Middle frontal gyrus (tissue), 1 donor: ENCODE measurements around the gene SH2B3.

ENCODE experiments used
- DNase-seq: peaks from one replicate; pipeline ENCODE4 v3.0.0-alpha.2; 2015; ENCODE audit warnings: low spot score; ENCODE audit errors: extremely low spot score

Gene SH2B3

GRCh38 chr12:111443086-111443485 is 37.4 kb downstream of the SH2B3 start:
- DNase-seq, result no peak

- no peak for DNase-seq
Measured at GRCh38 chr12:111443586-111443985, 37.9 kb downstream of the SH2B3 start.

GRCh38 chr12:111444314-111444924 is 38.7 kb downstream of the SH2B3 start:
- no peak for DNase-seq

- no peak for DNase-seq
Measured at GRCh38 chr12:111444925-111445725, 39.4 kb downstream of the SH2B3 start.

- no peak for DNase-seq
Measured at GRCh38 chr12:111445726-111446581, 40.2 kb downstream of the SH2B3 start.

GRCh38 chr12:111446631-111447570 is 41.2 kb downstream of the SH2B3 start:
- no peak for DNase-seq

- DNase-seq, result no peak
Measured at GRCh38 chr12:111447571-111448265, 42.0 kb downstream of the SH2B3 start.

- no peak for DNase-seq
Measured at GRCh38 chr12:111448266-111448830, 42.6 kb downstream of the SH2B3 start.

- DNase-seq, result no peak
Measured at GRCh38 chr12:111448846-111449790, 43.4 kb downstream of the SH2B3 start.

- no peak for DNase-seq
Measured at GRCh38 chr12:111450676-111451075, 45.0 kb downstream of the SH2B3 start.

- no peak for DNase-seq
Measured at GRCh38 chr12:111451232-111451631, 45.5 kb downstream of the SH2B3 start.

GRCh38 chr12:111451649-111452129 is 46.0 kb downstream of the SH2B3 start:
- DNase-seq, result no peak

GRCh38 chr12:111453071-111453989 is 47.6 kb downstream of the SH2B3 start:
- no peak for DNase-seq

- DNase-seq, result no peak
Measured at GRCh38 chr12:111454311-111454710, 48.6 kb downstream of the SH2B3 start.

- no peak for DNase-seq
Measured at GRCh38 chr12:111454716-111455447, 49.2 kb downstream of the SH2B3 start.

GRCh38 chr12:111455448-111456320 is 50.0 kb downstream of the SH2B3 start:
- no peak for DNase-seq
